ENCODE results near the gene SUSD3. TPM values are rescaled to one million over a fixed set of nuclear protein-coding genes. Genes with fewer than 3 reads are reported as not detected.

The SUSD3 gene
- total and polyA plus RNA-seq, 2 of the 4 experiments (the other 2 are of a cell fraction), result 0.54 to 1.5 TPM

DNA sequence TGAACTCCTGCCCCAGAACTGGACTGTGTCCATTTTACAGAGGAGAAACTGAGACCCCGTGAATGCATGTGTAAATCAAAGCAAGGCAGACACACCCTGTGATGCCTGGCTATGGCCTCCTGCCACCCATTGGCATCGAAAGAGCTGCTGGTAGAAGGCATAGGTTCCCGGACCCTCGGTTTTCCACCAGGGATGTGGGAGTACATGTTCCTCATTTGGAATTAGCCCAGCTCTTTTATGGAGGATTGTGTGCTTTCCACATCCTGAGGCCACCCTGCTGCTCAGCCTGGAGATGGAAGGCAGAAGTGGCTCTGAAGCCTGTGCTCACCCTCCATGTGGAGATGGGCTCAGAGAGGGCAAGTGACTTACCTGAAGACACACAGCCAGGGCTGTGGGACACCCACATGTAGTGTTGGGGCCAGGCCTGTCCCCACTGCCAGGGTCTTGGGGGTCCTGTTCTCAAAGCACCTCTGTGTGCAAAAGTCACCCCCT is 2.8 kb downstream of the SUSD3 start (continued):
- TF ChIP-seq USF2 (IDR thresholded peaks at IDR 0.05; ENCODE audit: low read depth, low read length) (no peak), RCOR1 (IDR thresholded peaks at IDR 0.05; ENCODE audit: insufficient replicate concordance, low read length) (no peak), MXI1 (IDR thresholded peaks at IDR 0.05; ENCODE audit: borderline replicate concordance, low read depth, low read length) (no peak), BHLHE40 (IDR thresholded peaks at IDR 0.05; ENCODE audit: low read depth, low read length) (no peak)
